Endothelial cell of umbilical vein (primary cell): ENCODE results near the gene DDX42. TPM values are rescaled to one million over a fixed set of nuclear protein-coding genes. Genes with fewer than 3 reads are reported as not detected.

Source experiments
- BruUV-seq: library from RNA; stranded (reverse); fragments of 400-500 nt; replicated peaks from 2 replicates; lab custom pipeline; 2021; lab: Mats Ljungman, UMichigan
- CTCF ChIA-PET: fragments of 300-600, 350-600 bp; sonication (Branson Sonifier 250); formaldehyde crosslinking; loops from one replicate; lab custom pipeline; 2021; ENCODE audit warnings: antibody characterized with exemption, inconsistent platforms; lab: Charles Lee
- POLR2A ChIA-PET: fragments of 300-600, 350-600 bp; sonication (Branson Sonifier 250); formaldehyde crosslinking; loops from one replicate; lab custom pipeline; 2021; ENCODE audit warnings: antibody characterized with exemption, inconsistent platforms; lab: Charles Lee
- DNase-seq: peaks from one replicate; pipeline ENCODE4 v3.0.0-alpha.2; 2011; ENCODE audit warnings: low read depth, low spot score
- FAIRE-seq: peaks from 2 replicates; lab custom pipeline; 2011; peaks lifted over from hg19 to GRCh38; lab: Jason Lieb, UNC
- H2AFZ ChIP-seq: 2 replicates; pipeline ENCODE4 v1.6.0; 2012; ENCODE audit warnings: low read depth, low read length, control low read depth, inconsistent platforms
- H3K27ac ChIP-seq: 2 replicates; pipeline ENCODE4 v1.5.1; 2011; ENCODE audit warnings: low read depth, mild to moderate bottlenecking, control low read depth, low read length, moderate library complexity; ENCODE audit not compliant: insufficient read depth
- H3K27me3 ChIP-seq, 2 experiments: 2 replicates each; pipeline versions ENCODE4 v1.6.0 to v1.6.1; 2011; ENCODE audit warnings: low read length in 2 of 2, mixed read lengths in 1 of 2; ENCODE audit not compliant: control insufficient read depth in 2 of 2, insufficient read depth in 2 of 2
- H3K36me3 ChIP-seq, 2 experiments: 2 replicates in 1 of 2; 3 replicates in 1 of 2; pipeline ENCODE4 v1.5.1; 2011; ENCODE audit warnings: low read length in 2 of 2, mild to moderate bottlenecking in 1 of 2, moderate library complexity in 1 of 2; ENCODE audit not compliant: control insufficient read depth in 2 of 2, insufficient read depth in 2 of 2; ENCODE audit errors: extremely low read depth in 1 of 2
- H3K4me1 ChIP-seq: 3 replicates; pipeline ENCODE4 v1.5.1; 2011; ENCODE audit warnings: mild to moderate bottlenecking, low read length; ENCODE audit not compliant: control insufficient read depth, insufficient read depth; ENCODE audit errors: extremely low read depth
- H3K4me2 ChIP-seq: 2 replicates; pipeline ENCODE4 v1.6.1; 2011; ENCODE audit warnings: low read length, control low read depth, mixed read lengths; ENCODE audit not compliant: insufficient read depth
- H3K4me3 ChIP-seq, 3 experiments: fragments of 200-600 bp in 1 of 3; sonication (generic), shearing (Covaris generic) in 1 of 3; replicated peaks in 1 of 3; 2 replicates each; pipeline ENCODE4 v1.5.1; 2011 to 2016; ENCODE audit warnings: control low read depth in 3 of 3, low read length in 3 of 3, mild to moderate bottlenecking in 2 of 3, inconsistent platforms in 1 of 3, low read depth in 1 of 3, moderate library complexity in 1 of 3; ENCODE audit not compliant: insufficient read depth in 1 of 3
- H3K79me2 ChIP-seq: 2 replicates; pipeline ENCODE4 v1.6.0; 2012; ENCODE audit warnings: low read length, inconsistent platforms; ENCODE audit not compliant: control insufficient read depth, insufficient read depth
- H3K9ac ChIP-seq: replicated peaks from 2 replicates; pipeline ENCODE3; 2011; ENCODE audit warnings: low read length, control low read depth; ENCODE audit not compliant: insufficient read depth; ENCODE audit errors: extremely low read depth
- H3K9me1 ChIP-seq: replicated peaks from 3 replicates; pipeline ENCODE4 v1.6.0; 2011; ENCODE audit warnings: mild to moderate bottlenecking, low read length; ENCODE audit not compliant: control insufficient read depth, insufficient read depth; ENCODE audit errors: extremely low read depth
- H3K9me3 ChIP-seq: replicated peaks from 2 replicates; pipeline ENCODE4 v1.5.1; 2012; ENCODE audit warnings: low read length, inconsistent platforms; ENCODE audit not compliant: control insufficient read depth, insufficient read depth
- H4K20me1 ChIP-seq: replicated peaks from 2 replicates; pipeline ENCODE3; 2011; ENCODE audit warnings: mild to moderate bottlenecking, low read length; ENCODE audit not compliant: control insufficient read depth, insufficient read depth; ENCODE audit errors: extremely low read depth
- EZH2 ChIP-seq: IDR thresholded peaks from 2 replicates; pipeline ENCODE4 v1.6.1; 2012; ENCODE audit warnings: borderline replicate concordance, low read depth, mild to moderate bottlenecking, moderate library complexity, low read length, inconsistent platforms; ENCODE audit not compliant: severe bottlenecking
- FOS ChIP-seq: IDR thresholded peaks from 2 replicates; pipeline ENCODE4 v1.6.1; 2011; ENCODE audit warnings: mild to moderate bottlenecking, low read length, moderate library complexity, borderline replicate concordance; ENCODE audit not compliant: insufficient read depth
- GATA2 ChIP-seq: IDR thresholded peaks from 2 replicates; pipeline ENCODE4 v1.7.0; 2011; ENCODE audit warnings: low read depth, mild to moderate bottlenecking, moderate library complexity, mixed read lengths, low read length; ENCODE audit not compliant: insufficient read length, insufficient read depth
- JUN ChIP-seq: IDR thresholded peaks from 2 replicates; pipeline ENCODE4 v1.6.1; 2011; ENCODE audit warnings: borderline replicate concordance, low read depth; ENCODE audit not compliant: insufficient read length, insufficient read depth
- MYC ChIP-seq: IDR thresholded peaks from one replicate; pipeline ENCODE4 v1.6.1; 2011; ENCODE audit warnings: mild to moderate bottlenecking, low read depth, low read length
- POLR2A ChIP-seq: IDR thresholded peaks from 2 replicates; pipeline ENCODE4 v1.6.1; 2012; ENCODE audit warnings: low read depth, mild to moderate bottlenecking, control low read depth, low read length
- POLR2AphosphoS5 ChIP-seq: IDR thresholded peaks from 2 replicates; pipeline ENCODE4 v1.6.1; 2012; ENCODE audit warnings: low read depth, mild to moderate bottlenecking, control low read depth, low read length, moderate library complexity; ENCODE audit not compliant: insufficient read depth
- dilution Hi-C: fragments of 300-500 bp; cut with MboI; formaldehyde crosslinking; loops from one replicate; pipeline ENCODE4 v1.15.0; 2019; ENCODE audit warnings: low sequenced_read_pairs; ENCODE audit not compliant: extremely low pct_ligation_motif_present
- intact Hi-C: fragments of 100-400 bp; cut with micrococcal nuclease; formaldehyde crosslinking; loops from one replicate; pipeline ENCODE4 v1.10.0; 2022
- polyA plus RNA-seq, 4 experiments: library from polyadenylated mRNA; depleted of rRNA in 3 of 4; stranded (reverse) in 3 of 4; unstranded in 1 of 4; fragments of >200 nt; gene quantifications; 2 replicates each; pipeline versions ENCODE4 v1.2.1 to v1.2.3, GENCODE V29; 2011 to 2012; ENCODE audit warnings: missing spikeins in 1 of 4
- total RNA-seq: library from RNA; stranded (reverse); gene quantifications from 2 replicates; pipeline ENCODE4 v1.2.3, GENCODE V29; 2021
- TF ChIP-seq, protein P1 (sequence below), 2 donors: IDR thresholded peaks; 1 replicate in 1 of 2; 2 replicates in 1 of 2; pipeline ENCODE4 v1.5.1; 2011; ENCODE audit warnings: low read length in 2 of 2, mild to moderate bottlenecking in 2 of 2, moderate library complexity in 2 of 2, control low read depth in 1 of 2, inconsistent platforms in 1 of 2, low read depth in 1 of 2; ENCODE audit not compliant: insufficient read depth in 1 of 2; ENCODE audit errors: extremely low read depth in 1 of 2
- TF ChIP-seq, protein P2 (sequence below): IDR thresholded peaks from 2 replicates; pipeline ENCODE4 v1.6.1; 2011; ENCODE audit not compliant: insufficient read depth, insufficient read length

DDX42 gene
- total and polyA plus RNA-seq, 2 donors (not counting 3 experiments of a cell fraction or from before 2014, with no cell fraction given): 48.1 to 124 TPM

DNA sequence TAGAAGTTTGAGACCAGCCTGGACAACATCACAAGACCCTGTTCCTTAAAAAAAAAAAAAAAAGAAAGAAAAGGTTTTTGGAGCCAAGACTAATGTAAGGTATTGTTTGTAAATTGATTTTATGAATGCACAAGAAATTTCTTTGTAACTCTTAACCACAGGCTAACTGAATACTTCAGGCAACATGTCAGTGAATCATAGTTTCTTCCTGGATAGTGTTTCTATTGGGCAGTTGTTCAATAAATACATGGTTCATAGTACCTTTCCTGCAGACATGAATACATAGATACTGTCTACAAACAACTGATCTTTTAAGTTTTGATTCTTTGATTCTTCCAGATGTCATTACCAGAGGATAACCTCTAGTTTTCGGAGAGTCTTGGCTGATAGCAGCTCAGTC lies 11.6 kb downstream of the DDX42 start:
- peaks cover 6 to 12% of the 10 kb centered on the region in 2 experiments for H3K36me3 ChIP-seq
- no peak overlapping the region for H2AFZ ChIP-seq
- CTCF ChIA-PET: no interaction called here
- H3K4me1 ChIP-seq: peaks cover 6% of the 10 kb centered on the region
- TF ChIP-seq FOS: peak; percentile 37
- no peak for TF ChIP-seq POLR2AphosphoS5
- peaks cover 75% of the 10 kb centered on the region for H3K79me2 ChIP-seq
- H3K27me3 ChIP-seq: no peaks in the 10 kb centered on the region
- H3K4me3 ChIP-seq: no peak overlapping the region
- FAIRE-seq (peak; percentile 73), DNase-seq (peak; percentile 39)
- H3K9ac ChIP-seq: no peak overlapping the region
- H4K20me1 ChIP-seq: peaks cover 10% of the 10 kb centered on the region
- H3K9me1 ChIP-seq: no peaks in the 10 kb centered on the region
- BruUV-seq: no TSS peak
- intact Hi-C loops: loop anchor here (1.0 kb wide), 1 partner anchor 262 kb away; the partner anchor contains the start of gene KCNH6
- H3K4me2 ChIP-seq: no peak overlapping the region
- H3K9me3 ChIP-seq: no peaks in the 10 kb centered on the region
- no peak overlapping the region for H3K27ac ChIP-seq
- dilution Hi-C loops: no loop called here
- POLR2A ChIA-PET: no interaction called here

DNA sequence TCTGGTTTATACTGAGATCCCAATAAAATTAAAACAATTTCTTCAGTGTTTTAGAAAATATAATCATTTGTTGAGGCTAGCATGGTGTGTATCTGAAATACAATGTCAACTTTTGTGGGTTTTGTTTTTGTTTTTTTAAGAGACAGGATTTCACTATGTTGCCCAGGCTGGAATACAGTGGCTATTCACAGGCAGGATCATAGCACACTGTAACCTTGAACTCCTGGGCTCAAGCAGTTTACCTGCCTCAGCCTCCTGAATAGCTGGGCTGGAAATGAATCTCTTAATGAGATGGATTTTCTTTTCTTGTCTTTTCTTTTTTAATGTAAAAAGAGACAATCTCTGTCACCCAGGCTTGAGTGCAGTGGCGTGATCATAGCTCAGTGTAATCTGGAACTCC lies 12.1 kb downstream of the DDX42 start:
- dilution Hi-C loops (no loop called here), intact Hi-C loops (no loop called here)
- ChIA-PET POLR2A (no interaction called here), CTCF (interaction anchor here (0.6 to 1.3 kb wide), 2 partner anchors 88 to 360 kb away, joined by 3 to 5 read pairs; no protein-coding TSS in a partner anchor)
- no peak overlapping the region for H3K4me2 ChIP-seq
- DNase-seq (no peak), FAIRE-seq (peak; percentile 37)
- peaks cover 6 to 12% of the 10 kb centered on the region in 2 experiments for H3K36me3 ChIP-seq
- H2AFZ ChIP-seq: no peak overlapping the region
- H3K4me1 ChIP-seq: peaks cover 4% of the 10 kb centered on the region
- H3K9me1 ChIP-seq: no peaks in the 10 kb centered on the region
- peaks cover 10% of the 10 kb centered on the region for H4K20me1 ChIP-seq
- H3K27me3 ChIP-seq: no peaks in the 10 kb centered on the region
- H3K9me3 ChIP-seq: no peaks in the 10 kb centered on the region
- TF ChIP-seq GATA2: no peak
- no peak for TF ChIP-seq JUN
- no peak for TF ChIP-seq POLR2AphosphoS5
- no peak for TF ChIP-seq MYC
- TF ChIP-seq, protein P1, sequence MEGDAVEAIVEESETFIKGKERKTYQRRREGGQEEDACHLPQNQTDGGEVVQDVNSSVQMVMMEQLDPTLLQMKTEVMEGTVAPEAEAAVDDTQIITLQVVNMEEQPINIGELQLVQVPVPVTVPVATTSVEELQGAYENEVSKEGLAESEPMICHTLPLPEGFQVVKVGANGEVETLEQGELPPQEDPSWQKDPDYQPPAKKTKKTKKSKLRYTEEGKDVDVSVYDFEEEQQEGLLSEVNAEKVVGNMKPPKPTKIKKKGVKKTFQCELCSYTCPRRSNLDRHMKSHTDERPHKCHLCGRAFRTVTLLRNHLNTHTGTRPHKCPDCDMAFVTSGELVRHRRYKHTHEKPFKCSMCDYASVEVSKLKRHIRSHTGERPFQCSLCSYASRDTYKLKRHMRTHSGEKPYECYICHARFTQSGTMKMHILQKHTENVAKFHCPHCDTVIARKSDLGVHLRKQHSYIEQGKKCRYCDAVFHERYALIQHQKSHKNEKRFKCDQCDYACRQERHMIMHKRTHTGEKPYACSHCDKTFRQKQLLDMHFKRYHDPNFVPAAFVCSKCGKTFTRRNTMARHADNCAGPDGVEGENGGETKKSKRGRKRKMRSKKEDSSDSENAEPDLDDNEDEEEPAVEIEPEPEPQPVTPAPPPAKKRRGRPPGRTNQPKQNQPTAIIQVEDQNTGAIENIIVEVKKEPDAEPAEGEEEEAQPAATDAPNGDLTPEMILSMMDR (IDR thresholded peaks at IDR 0.05; ENCODE audit: extremely low read depth in 1 of 2, insufficient read depth in 1 of 2, low read depth in 1 of 2, low read length in 2 of 2): no peak
- TF ChIP-seq EZH2: no peak
- no peak for TF ChIP-seq FOS
- no peak for TF ChIP-seq POLR2A
- TF ChIP-seq, protein P2, sequence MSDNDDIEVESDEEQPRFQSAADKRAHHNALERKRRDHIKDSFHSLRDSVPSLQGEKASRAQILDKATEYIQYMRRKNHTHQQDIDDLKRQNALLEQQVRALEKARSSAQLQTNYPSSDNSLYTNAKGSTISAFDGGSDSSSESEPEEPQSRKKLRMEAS: no peak
- no peak overlapping the region for H3K4me3 ChIP-seq
- peaks cover 73% of the 10 kb centered on the region for H3K79me2 ChIP-seq
- no peak overlapping the region for H3K9ac ChIP-seq
- no peak overlapping the region for H3K27ac ChIP-seq
- BruUV-seq: no TSS peak
